ENCODE data around the gene TAF7.
"Not testable (repeated sequence)": the region's sequence is repeated elsewhere in the genome, so short reads cannot be mapped to it uniquely, and the experiment has no call there.

The TAF7 gene

DNA sequence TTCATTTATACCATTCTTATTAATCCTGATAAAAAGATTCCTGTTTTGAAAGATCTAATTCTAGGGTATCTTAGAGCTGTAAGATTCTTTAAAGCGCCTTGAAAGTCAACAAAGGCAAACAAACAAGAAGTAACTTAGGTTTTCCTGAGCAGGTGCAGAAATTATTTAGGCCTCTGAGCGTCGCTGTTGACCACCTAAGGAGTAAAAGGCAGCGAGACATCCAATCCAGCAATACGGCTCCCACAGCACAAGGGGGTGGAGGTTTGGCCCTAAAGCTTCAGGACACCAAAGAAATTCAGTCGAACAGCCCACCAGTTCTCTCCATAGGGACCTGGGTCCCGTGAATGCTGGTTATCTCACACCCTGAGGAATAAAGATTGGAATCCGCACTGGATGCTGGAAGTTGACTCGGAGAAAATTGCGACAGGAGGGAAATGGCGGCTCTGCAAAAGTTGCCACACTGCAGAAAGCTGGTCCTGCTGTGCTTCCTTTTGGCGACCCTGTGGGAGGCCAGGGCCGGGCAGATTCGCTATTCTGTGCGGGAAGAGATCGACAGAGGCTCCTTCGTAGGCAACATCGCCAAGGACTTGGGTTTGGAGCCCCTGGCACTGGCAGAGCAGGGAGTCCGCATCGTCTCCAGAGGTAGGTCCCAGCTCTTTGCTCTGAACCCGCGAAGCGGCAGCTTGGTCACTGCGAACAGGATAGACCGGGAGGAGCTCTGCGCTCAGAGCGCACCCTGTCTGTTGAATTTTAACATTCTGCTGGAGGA lies 18.1 kb upstream of the TAF7 start, which contains the start of gene PCDHGA2:
Gene PCDHGA2, plus strand, starts transcription at position 223 of the 769 bp plus-strand sequence.
- DNase-seq, result no peak

DNA sequence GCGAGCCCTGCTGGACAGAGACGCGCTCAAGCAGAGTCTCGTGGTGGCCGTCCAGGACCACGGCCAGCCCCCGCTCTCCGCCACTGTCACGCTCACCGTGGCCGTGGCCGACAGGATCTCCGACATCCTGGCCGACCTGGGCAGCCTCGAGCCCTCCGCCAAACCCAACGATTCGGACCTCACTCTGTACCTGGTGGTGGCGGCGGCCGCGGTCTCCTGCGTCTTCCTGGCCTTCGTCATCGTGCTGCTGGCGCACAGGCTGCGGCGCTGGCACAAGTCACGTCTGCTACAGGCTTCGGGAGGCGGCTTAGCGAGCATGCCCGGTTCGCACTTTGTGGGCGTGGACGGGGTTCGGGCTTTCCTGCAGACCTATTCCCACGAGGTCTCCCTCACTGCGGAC lies 12.0 kb upstream of the TAF7 start:
- DNase-seq, result not testable (repeated sequence)

DNA sequence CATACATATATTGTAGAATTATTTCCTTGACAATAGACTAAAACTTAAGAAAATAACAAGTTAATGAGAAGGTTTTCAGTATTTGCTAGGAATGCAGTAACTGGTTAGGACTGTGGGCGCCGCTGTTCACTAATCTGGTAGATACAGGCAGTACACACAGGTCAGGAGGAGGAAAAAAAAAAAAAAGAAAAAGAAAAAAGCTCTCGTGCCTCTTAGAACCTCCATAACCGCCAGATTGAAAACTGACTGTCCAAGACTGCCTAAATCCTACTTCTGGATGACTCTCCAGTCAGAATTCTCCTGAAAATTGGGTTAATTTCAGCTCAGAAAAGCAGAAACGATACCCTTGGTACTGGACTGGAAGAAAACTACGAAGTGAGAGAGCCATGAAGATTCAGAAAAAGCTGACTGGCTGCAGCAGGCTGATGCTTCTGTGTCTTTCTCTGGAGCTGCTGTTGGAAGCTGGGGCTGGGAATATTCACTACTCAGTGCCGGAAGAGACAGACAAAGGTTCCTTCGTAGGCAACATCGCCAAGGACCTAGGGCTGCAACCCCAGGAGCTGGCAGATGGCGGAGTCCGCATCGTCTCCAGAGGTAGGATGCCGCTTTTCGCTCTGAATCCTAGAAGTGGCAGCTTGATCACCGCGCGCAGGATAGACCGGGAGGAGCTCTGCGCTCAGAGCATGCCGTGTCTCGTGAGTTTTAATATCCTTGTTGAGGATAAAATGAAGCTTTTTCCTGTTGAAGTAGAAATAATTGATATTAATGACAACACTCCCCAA lies 9.9 kb upstream of the TAF7 start, which contains the start of gene PCDHGA1:
Gene PCDHGA1, plus strand, starts transcription at position 216 of the 782 bp plus-strand sequence.
- DNase-seq, result no peak

DNA sequence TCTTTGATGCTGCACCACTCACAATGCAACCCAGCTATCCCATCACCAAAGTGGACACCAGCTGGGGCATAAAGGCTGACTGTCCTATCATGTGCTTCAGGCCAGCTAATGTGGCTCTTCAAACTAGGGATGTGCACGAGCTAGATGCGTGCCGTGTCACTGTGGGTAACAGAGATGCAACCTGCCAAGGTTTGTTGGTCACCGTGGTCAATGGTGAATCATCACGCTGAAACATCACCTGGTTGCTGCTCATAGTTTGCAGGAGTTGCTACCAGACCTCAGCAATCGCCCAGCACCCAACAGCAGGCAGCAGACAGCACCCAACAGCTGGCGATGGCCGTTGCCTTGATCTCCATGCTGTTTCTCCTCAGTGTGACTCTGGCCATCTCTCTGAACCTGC lies 7.6 kb upstream of the TAF7 start:
- DNase-seq, result no peak

GRCh38 chr5:141326088-141326854 lies 5.7 kb upstream of the TAF7 start:
- DNase-seq, result no peak

DNA sequence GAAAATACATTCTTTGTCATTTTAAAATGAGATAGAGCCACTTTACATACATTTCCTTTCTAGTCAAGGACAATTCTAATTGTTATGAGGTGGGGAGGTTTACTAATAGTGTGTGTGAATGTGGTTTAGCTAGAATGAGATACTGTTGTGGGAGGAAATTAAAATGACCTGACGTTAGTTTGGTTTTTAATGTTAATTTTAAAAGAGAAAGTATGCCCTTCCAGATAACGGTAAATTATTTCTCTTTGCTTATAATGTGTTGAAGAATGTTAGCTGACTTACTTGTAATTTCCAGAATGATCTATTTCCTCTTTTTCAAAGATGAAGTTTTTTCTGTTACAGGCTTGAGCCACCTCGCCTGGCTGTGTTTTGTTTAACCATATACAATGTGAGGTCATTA lies 1.7 kb upstream of the TAF7 start:
- no peak for DNase-seq

DNA sequence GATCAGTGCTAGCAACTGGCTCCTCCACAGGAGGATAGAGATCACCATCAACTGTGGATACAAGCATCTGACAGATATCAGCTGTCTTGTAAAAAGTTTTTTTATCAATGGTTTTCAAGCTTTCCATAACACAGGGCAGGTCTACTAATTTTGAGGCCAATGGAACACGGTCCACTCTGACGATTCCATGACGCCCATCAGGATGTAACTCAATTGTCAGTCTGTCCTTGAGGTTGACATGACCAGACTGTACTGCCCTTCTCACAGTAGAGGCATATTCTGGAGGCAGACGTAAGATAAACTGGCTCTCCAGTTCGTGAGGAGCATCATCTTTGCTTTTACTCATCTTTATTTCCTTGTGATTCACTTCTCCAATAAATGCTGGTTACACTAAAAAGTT lies 885 bp downstream of the TAF7 start:
- DNase-seq, result no peak

DNA sequence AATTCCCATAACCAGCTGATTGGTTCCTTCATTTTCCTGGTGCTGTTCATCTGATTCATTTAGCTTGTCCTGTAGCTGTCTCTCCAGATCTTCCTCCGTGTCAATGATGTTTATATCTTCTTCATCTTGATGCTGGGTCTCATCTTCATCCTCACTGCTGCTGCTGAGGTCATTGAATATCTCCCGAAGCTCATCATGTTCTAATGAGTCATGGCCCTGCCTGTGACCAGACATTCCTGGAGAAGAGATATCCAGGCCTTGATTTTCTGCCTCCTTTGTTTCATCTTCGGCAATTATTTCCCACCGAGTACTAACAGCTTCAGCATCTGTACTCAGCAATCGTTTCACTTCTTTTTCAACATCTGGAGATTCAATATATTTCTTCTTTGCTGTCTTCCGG lies 1.4 kb downstream of the TAF7 start:
- no peak for DNase-seq

DNA sequence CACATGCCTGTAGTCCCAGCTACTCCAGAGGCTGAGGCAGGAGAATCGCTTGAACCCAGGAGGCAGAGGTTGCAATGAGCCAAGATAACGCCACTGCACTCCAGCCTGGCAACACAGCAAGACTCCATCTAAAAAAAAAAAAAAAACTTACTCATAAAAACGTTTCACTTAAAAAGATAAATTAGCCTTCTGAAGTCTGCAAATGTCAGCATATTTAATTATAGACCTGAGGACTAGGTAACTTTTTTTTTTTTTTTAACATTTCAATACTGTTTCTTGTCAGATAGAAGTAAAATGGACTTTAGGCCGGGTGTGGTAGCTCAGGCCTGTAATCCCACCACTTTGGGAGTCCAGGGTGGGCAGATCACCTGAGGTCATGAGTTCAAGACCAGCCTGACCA lies 3.6 kb downstream of the TAF7 start:
- not testable (repeated sequence) for DNase-seq

DNA sequence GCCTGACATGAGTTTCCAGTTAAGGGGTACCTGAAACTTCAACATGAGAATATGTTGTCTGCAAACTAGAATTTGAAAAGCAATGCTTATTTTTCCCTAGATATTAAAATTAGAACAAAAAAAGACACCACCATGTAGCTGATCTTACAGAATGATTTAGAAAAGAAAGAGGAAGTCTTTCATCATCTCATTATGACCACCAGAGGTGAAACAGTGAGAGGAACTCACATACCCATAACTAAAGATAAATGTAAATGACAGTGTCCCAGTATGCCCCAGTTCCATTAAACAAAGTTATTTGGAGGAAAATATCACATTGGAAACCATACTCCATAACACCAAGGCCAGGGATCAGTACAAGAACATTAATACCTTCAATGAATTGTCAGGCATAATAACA lies 6.9 kb downstream of the TAF7 start:
- DNase-seq, result no peak

DNA sequence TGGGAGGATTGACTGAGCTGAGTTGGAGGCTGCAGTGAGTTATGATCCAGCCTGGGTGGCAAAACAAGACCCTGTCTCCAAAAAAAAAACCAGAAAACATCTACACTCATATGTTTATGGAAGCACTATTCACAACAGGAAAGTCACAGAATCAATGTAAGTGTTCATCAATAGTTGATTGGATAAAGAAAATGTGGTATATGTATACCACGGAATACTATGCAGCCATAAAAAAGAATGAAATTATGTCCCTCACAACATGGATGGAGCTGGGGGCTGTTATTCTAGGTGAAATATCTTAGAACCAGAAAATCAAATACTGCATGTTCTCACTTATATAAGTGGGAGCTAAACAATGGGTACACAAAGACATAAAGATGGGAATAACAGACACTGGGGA lies 14.0 kb downstream of the TAF7 start:
- DNase-seq, result no peak

- DNase-seq, result no peak
Measured at GRCh38 chr5:141303756-141304155, 16.8 kb downstream of the TAF7 start, which contains the start of gene SLC25A2. TSS of gene SLC25A2 (minus strand) at chr5:141304049. CDS start at chr5:141303865, 184 bp downstream.

DNA sequence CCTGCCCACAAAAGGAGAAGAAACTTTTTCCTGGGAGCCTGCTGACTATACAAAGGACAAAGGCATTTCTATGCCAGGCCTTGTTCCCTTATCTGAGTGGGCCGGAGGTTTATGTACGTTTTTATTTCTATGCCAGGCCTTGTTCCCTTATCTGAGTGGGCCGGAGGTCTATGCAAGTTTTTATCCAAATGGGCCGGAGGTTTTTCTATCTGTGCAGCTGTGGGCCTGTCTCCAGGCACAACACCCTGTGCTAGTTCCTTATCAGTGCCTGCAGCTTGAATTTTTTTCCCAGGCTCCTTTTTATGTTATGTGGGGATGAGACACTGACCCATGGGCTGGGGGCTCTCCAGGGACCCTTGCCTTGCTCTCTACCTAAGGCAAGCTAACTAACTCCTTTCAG lies 22.2 kb downstream of the TAF7 start:
- no peak for DNase-seq

DNA sequence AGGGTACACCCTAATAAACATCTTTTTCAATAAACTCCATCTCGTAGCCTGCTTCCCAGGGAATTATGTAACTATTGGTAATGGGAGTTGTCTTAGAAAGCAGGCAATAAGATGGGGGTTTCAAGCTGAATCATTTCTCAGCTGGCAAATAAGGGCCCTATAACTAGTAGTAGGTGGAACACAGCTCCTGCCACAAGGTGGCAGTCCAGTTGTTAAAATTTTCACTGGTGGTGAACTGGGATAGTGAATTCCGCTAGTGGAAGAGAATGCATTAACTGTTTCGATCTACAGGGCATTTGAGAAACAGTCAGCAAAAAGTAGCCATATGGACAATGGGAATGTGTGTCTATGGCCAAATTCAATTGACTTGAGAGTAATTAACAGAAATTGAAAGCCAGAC lies 47.7 kb downstream of the TAF7 start:
- no peak for DNase-seq

- DNase-seq, result no peak
Measured at GRCh38 chr5:141269195-141269594, 51.4 kb downstream of the TAF7 start.
